CD8-positive, alpha-beta memory T cell (primary cell): ENCODE results near the gene AMBRA1. TPM values are rescaled to one million over a fixed set of nuclear protein-coding genes. Genes with fewer than 3 reads are reported as not detected.
A peak's percentile ranks its signal among the peaks of the same experiment; 100 is the strongest.

Source experiments
- CTCF ChIA-PET: fragments of 350-600 bp; sonication (Branson Sonifier 250); formaldehyde crosslinking; loops from one replicate; lab custom pipeline; 2021; ENCODE audit warnings: antibody characterized with exemption; lab: Charles Lee
- POLR2A ChIA-PET: fragments of 350-600 bp; sonication (Branson Sonifier 250); formaldehyde crosslinking; loops from one replicate; lab custom pipeline; 2021; ENCODE audit warnings: antibody characterized with exemption; lab: Charles Lee
- DNase-seq, 5 donors: peaks; one replicate each; pipeline versions ENCODE4 v3.0.0 to v3.0.0-alpha.2; 2020 to 2022; ENCODE audit warnings: mixed read lengths in 1 of 5
- H3K27ac ChIP-seq: one replicate; pipeline ENCODE4 v1.7.0; 2013; ENCODE audit warnings: low read depth, mild to moderate bottlenecking, low read length, moderate library complexity
- H3K27me3 ChIP-seq: 2 replicates; pipeline ENCODE4 v1.7.0; 2013; ENCODE audit warnings: low read length, mild to moderate bottlenecking; ENCODE audit not compliant: insufficient read depth, poor library complexity, severe bottlenecking
- H3K36me3 ChIP-seq: 2 replicates; pipeline ENCODE4 v1.7.0; 2013; ENCODE audit warnings: mild to moderate bottlenecking, low read length, moderate library complexity; ENCODE audit not compliant: insufficient read depth
- H3K4me1 ChIP-seq: 2 replicates; pipeline ENCODE4 v1.7.0; 2013; ENCODE audit warnings: mild to moderate bottlenecking, low read length, moderate library complexity; ENCODE audit not compliant: insufficient read depth
- H3K4me3 ChIP-seq: 2 replicates; pipeline ENCODE4 v1.7.0; 2013; ENCODE audit warnings: mild to moderate bottlenecking, low read length
- H3K9me3 ChIP-seq: 2 replicates; pipeline ENCODE4 v1.7.0; 2013; ENCODE audit warnings: mild to moderate bottlenecking, low read length
- H3K27ac Mint-ChIP-seq, 8 donors: one replicate each; pipeline ENCODE4 v1.8.0; 2020 to 2021; ENCODE audit warnings: mixed read lengths in 8 of 8, mild to moderate bottlenecking in 6 of 8, inconsistent platforms in 3 of 8, moderate library complexity in 3 of 8
- H3K27me3 Mint-ChIP-seq, 2 donors: one replicate each; pipeline ENCODE4 v1.8.0; 2020 to 2021; ENCODE audit warnings: mixed read lengths in 2 of 2, mild to moderate bottlenecking in 1 of 2, moderate library complexity in 1 of 2
- H3K36me3 Mint-ChIP-seq, 3 donors: one replicate each; pipeline ENCODE4 v1.8.0; 2020 to 2021; ENCODE audit warnings: mixed read lengths in 3 of 3, inconsistent platforms in 1 of 3, mild to moderate bottlenecking in 1 of 3
- H3K4me1 Mint-ChIP-seq, 3 donors: one replicate each; pipeline ENCODE4 v1.8.0; 2020 to 2021; ENCODE audit warnings: mixed read lengths in 3 of 3, inconsistent platforms in 1 of 3, mild to moderate bottlenecking in 1 of 3
- H3K4me3 Mint-ChIP-seq, 7 donors: one replicate each; pipeline ENCODE4 v1.8.0; 2020 to 2021; ENCODE audit warnings: mixed read lengths in 7 of 7, mild to moderate bottlenecking in 6 of 7, moderate library complexity in 4 of 7, inconsistent platforms in 2 of 7
- H3K9me3 Mint-ChIP-seq, 5 donors: one replicate each; pipeline ENCODE4 v1.8.0; 2020 to 2022; ENCODE audit warnings: mixed read lengths in 5 of 5, mild to moderate bottlenecking in 3 of 5, moderate library complexity in 2 of 5, inconsistent platforms in 1 of 5
- polyA plus RNA-seq: library from polyadenylated mRNA; unstranded; fragments of 300-500 nt; fragmentation: Illumina TruSeq; gene quantifications from one replicate; pipeline ENCODE4 v1.2.3, GENCODE V29; 2021
- total RNA-seq, 2 experiments: library from RNA; stranded (reverse); gene quantifications; one replicate each; pipeline ENCODE4 v1.2.3, GENCODE V29; 2021

AMBRA1 gene
- total and polyA plus RNA-seq, 3 experiments from 2014 or later = 13.6 to 33.3 (median 31.3) TPM

GRCh38 chr11:46599340-46600193 lies 5.7 kb upstream of the AMBRA1 start:
- Mint-ChIP-seq H3K27ac (peak overlapping the region in 1 of 8 donors; percentile 68), H3K36me3 (peaks cover 0 to 14% (median 0%) of the 10 kb centered on the region in 3 donors), H3K27me3 (no peaks in the 10 kb centered on the region), H3K9me3 (no peaks in the 10 kb centered on the region), H3K4me1 (no peaks in the 10 kb centered on the region), H3K4me3 (peak overlapping the region in 1 of 7 donors; percentile 35)
- Histone ChIP-seq H3K36me3 (no peaks in the 10 kb centered on the region), H3K9me3 (no peaks in the 10 kb centered on the region), H3K4me3 (no peak overlapping the region), H3K27me3 (no peaks in the 10 kb centered on the region), H3K27ac (no peak overlapping the region), H3K4me1 (peaks cover 2% of the 10 kb centered on the region)
- ChIA-PET POLR2A (no interaction called here), CTCF (no interaction called here)
- DNase-seq = no peak

- Histone ChIP-seq H3K4me1 (peaks cover 14% of the 10 kb centered on the region), H3K4me3 (no peak overlapping the region)
- peak overlapping the region in 1 of 7 donors; percentile 17 for H3K4me3 Mint-ChIP-seq
Observed at GRCh38 chr11:46597609-46598219, 3.9 kb upstream of the AMBRA1 start.

GRCh38 chr11:46597155-46597554 lies 3.3 kb upstream of the AMBRA1 start:
- POLR2A ChIA-PET = interaction anchor here (0.6 kb wide), 1 partner anchor 960 kb away, joined by 3 read pairs; no protein-coding TSS in a partner anchor
- Mint-ChIP-seq H3K9me3 (no peaks in the 10 kb centered on the region), H3K36me3 (peaks cover 0 to 13% (median 0%) of the 10 kb centered on the region in 3 donors), H3K4me3 (no peak overlapping the region), H3K27ac (no peak overlapping the region), H3K27me3 (peaks cover 0 to 1% of the 10 kb centered on the region in 2 donors), H3K4me1 (peaks cover 19 to 23% (median 22%) of the 10 kb centered on the region in 3 donors)
- CTCF ChIA-PET = interaction anchor here (0.7 kb wide), 2 partner anchors 207 to 1038 kb away, joined by 3 read pairs; no protein-coding TSS in a partner anchor
- no peaks in the 10 kb centered on the region for H3K9me3 ChIP-seq
- no peaks in the 10 kb centered on the region for H3K36me3 ChIP-seq
- no peak overlapping the region for H3K4me3 ChIP-seq
- no peak for DNase-seq
- peaks cover 20% of the 10 kb centered on the region for H3K4me1 ChIP-seq
- no peak overlapping the region for H3K27ac ChIP-seq
- no peaks in the 10 kb centered on the region for H3K27me3 ChIP-seq

More at GRCh38 chr11:46597609-46598219, 3.9 kb upstream of the AMBRA1 start:
- POLR2A ChIA-PET = no interaction called here
- Mint-ChIP-seq H3K27me3 (peaks cover 0 to 1% of the 10 kb centered on the region in 2 donors), H3K27ac (no peak overlapping the region), H3K36me3 (peaks cover 0 to 14% (median 0%) of the 10 kb centered on the region in 3 donors), H3K9me3 (no peaks in the 10 kb centered on the region), H3K4me1 (peaks cover 14 to 17% (median 16%) of the 10 kb centered on the region in 3 donors)
- CTCF ChIA-PET = interaction anchor here (0.7 kb wide), 2 partner anchors 207 to 1037 kb away, joined by 3 read pairs; no protein-coding TSS in a partner anchor
- DNase-seq = no peak
- Histone ChIP-seq H3K9me3 (no peaks in the 10 kb centered on the region), H3K27me3 (no peaks in the 10 kb centered on the region), H3K27ac (no peak overlapping the region), H3K36me3 (no peaks in the 10 kb centered on the region)

- Histone ChIP-seq H3K4me3 (no peak overlapping the region), H3K4me1 (peaks cover 35% of the 10 kb centered on the region), H3K9me3 (no peaks in the 10 kb centered on the region), H3K27ac (no peak overlapping the region), H3K27me3 (no peaks in the 10 kb centered on the region), H3K36me3 (peaks cover 3% of the 10 kb centered on the region)
- no peak for DNase-seq
- Mint-ChIP-seq H3K4me3 (peak overlapping the region in 2 of 7 donors; percentile 98), H3K27me3 (peaks cover 0 to 1% of the 10 kb centered on the region in 2 donors), H3K4me1 (peaks cover 28 to 41% (median 41%) of the 10 kb centered on the region in 3 donors), H3K27ac (peak overlapping the region in 1 of 8 donors; percentile 84), H3K9me3 (no peaks in the 10 kb centered on the region), H3K36me3 (peaks cover 0 to 13% (median 2%) of the 10 kb centered on the region in 3 donors)
- CTCF ChIA-PET = interaction anchor here (1.4 to 2.6 kb wide), 2 partner anchors 17 to 23 kb away, joined by 8 to 13 read pairs; partner anchors contain the start of genes ATG13 and HARBI1
- POLR2A ChIA-PET = interaction anchor here (1.2 kb wide), 2 partner anchors 24 to 34 kb away, joined by 5 to 8 read pairs; no protein-coding TSS in a partner anchor
Observed at GRCh38 chr11:46594785-46595184, 962 bp upstream of the AMBRA1 start.

- H3K4me1 Mint-ChIP-seq = peaks cover 28 to 44% (median 43%) of the 10 kb centered on the region in 3 donors
- H3K27me3 Mint-ChIP-seq = peaks cover 0 to 1% of the 10 kb centered on the region in 2 donors
- peak overlapping the region; percentile 29 to 98 (median 95) for H3K27ac Mint-ChIP-seq
- Histone ChIP-seq H3K27me3 (no peaks in the 10 kb centered on the region), H3K9me3 (no peaks in the 10 kb centered on the region), H3K27ac (peak overlapping the region; percentile 71), H3K36me3 (peaks cover 3% of the 10 kb centered on the region), H3K4me1 (peaks cover 39% of the 10 kb centered on the region), H3K4me3 (peak overlapping the region; percentile 90)
- no peak for DNase-seq
- peaks cover 0 to 13% (median 2%) of the 10 kb centered on the region in 3 donors for H3K36me3 Mint-ChIP-seq
- H3K9me3 Mint-ChIP-seq = no peaks in the 10 kb centered on the region
- H3K4me3 Mint-ChIP-seq = peak overlapping the region; percentile 96 to 99 (median 98)
- CTCF ChIA-PET = interaction anchor here (0.6 to 2.6 kb wide), 3 partner anchors 18 to 23 kb away, joined by 3 to 13 read pairs (median 8); partner anchors contain the start of genes ATG13 and HARBI1
- POLR2A ChIA-PET = interaction anchor here (0.6 to 1.2 kb wide), 4 partner anchors 8 to 33 kb away, joined by 3 to 8 read pairs (median 6); no protein-coding TSS in a partner anchor
Observed at GRCh38 chr11:46594374-46594700, 514 bp upstream of the AMBRA1 start.

GRCh38 chr11:46590740-46591605 lies 2.9 kb downstream of the AMBRA1 start:
- DNase-seq = no peak
- H3K27me3 ChIP-seq = no peaks in the 10 kb centered on the region
- Mint-ChIP-seq H3K9me3 (no peaks in the 10 kb centered on the region), H3K4me1 (peaks cover 40 to 72% (median 69%) of the 10 kb centered on the region in 3 donors), H3K27ac (peak overlapping the region in 3 of 8 donors; percentile 2 to 55 (median 48)), H3K27me3 (peaks cover 0 to 1% of the 10 kb centered on the region in 2 donors), H3K4me3 (peak overlapping the region; percentile 6 to 71 (median 32)), H3K36me3 (peaks cover 0 to 26% (median 9%) of the 10 kb centered on the region in 3 donors)
- H3K36me3 ChIP-seq = peaks cover 3% of the 10 kb centered on the region
- H3K9me3 ChIP-seq = no peaks in the 10 kb centered on the region
- H3K4me3 ChIP-seq = no peak overlapping the region
- ChIA-PET CTCF (interaction anchor here (1.6 kb wide), 1 partner anchor 27 kb away, joined by 6 read pairs; the partner anchor contains the start of gene ATG13), POLR2A (interaction anchor here (0.6 to 0.9 kb wide), 2 partner anchors 13 to 51 kb away, joined by 3 to 4 read pairs; no protein-coding TSS in a partner anchor)
- H3K4me1 ChIP-seq = peaks cover 41% of the 10 kb centered on the region
- no peak overlapping the region for H3K27ac ChIP-seq

- POLR2A ChIA-PET = no interaction called here
- Mint-ChIP-seq H3K27me3 (no peaks in the 10 kb centered on the region), H3K9me3 (no peaks in the 10 kb centered on the region), H3K36me3 (peaks cover 0 to 24% (median 9%) of the 10 kb centered on the region in 3 donors), H3K4me3 (peak overlapping the region in 2 of 7 donors; percentile 22 to 68), H3K27ac (peak overlapping the region in 2 of 8 donors; percentile 37 to 54), H3K4me1 (peaks cover 36 to 66% (median 63%) of the 10 kb centered on the region in 3 donors)
- Histone ChIP-seq H3K27ac (no peak overlapping the region), H3K4me3 (no peak overlapping the region), H3K27me3 (no peaks in the 10 kb centered on the region), H3K36me3 (peaks cover 3% of the 10 kb centered on the region), H3K9me3 (no peaks in the 10 kb centered on the region), H3K4me1 (peaks cover 33% of the 10 kb centered on the region)
- DNase-seq = no peak
- CTCF ChIA-PET = no interaction called here
Observed at GRCh38 chr11:46588915-46589314, 4.9 kb downstream of the AMBRA1 start.
